Activated T-cell treated with anti-CD3 and anti-CD28 coated beads, Interleukin-2, amount 50 U/mL, for 4 hours (primary cell): ENCODE measurements around the gene C20orf141. TPM values are rescaled to one million over a fixed set of nuclear protein-coding genes. Genes with fewer than 3 reads are reported as not detected.
"Not testable (repeated sequence)": the region's sequence is repeated elsewhere in the genome, so short reads cannot be mapped to it uniquely, and the experiment has no call there.

Experiments used
- ATAC-seq, 2 donors: fragments of 200-7000 bp; cut with Tn5 transposase; one replicate each; pipeline ENCODE4 v1.10.0; 2021
- DNase-seq: peaks from one replicate; pipeline ENCODE4 v3.0.0-alpha.2; 2020
- H3K27me3 Mint-ChIP-seq: one replicate; pipeline ENCODE4 v1.8.0; 2021; ENCODE audit warnings: low read depth, mixed read lengths
- H3K36me3 Mint-ChIP-seq: one replicate; pipeline ENCODE4 v1.8.0; 2022; ENCODE audit warnings: mixed read lengths; ENCODE audit not compliant: insufficient read depth
- H3K4me1 Mint-ChIP-seq: one replicate; pipeline ENCODE4 v1.8.0; 2021; ENCODE audit warnings: low read depth, mixed read lengths
- H3K4me3 Mint-ChIP-seq: one replicate; pipeline ENCODE4 v1.8.0; 2021; ENCODE audit warnings: mild to moderate bottlenecking, moderate library complexity, mixed read lengths
- H3K9me3 Mint-ChIP-seq: one replicate; pipeline ENCODE4 v1.8.0; 2021; ENCODE audit warnings: mixed read lengths
- total RNA-seq, 3 donors: library from RNA; stranded (reverse); gene quantifications; one replicate each; pipeline ENCODE4 v1.2.1, GENCODE V29; 2021

The C20orf141 gene
- total RNA-seq, 3 donors from 2014 or later: not detected

DNA sequence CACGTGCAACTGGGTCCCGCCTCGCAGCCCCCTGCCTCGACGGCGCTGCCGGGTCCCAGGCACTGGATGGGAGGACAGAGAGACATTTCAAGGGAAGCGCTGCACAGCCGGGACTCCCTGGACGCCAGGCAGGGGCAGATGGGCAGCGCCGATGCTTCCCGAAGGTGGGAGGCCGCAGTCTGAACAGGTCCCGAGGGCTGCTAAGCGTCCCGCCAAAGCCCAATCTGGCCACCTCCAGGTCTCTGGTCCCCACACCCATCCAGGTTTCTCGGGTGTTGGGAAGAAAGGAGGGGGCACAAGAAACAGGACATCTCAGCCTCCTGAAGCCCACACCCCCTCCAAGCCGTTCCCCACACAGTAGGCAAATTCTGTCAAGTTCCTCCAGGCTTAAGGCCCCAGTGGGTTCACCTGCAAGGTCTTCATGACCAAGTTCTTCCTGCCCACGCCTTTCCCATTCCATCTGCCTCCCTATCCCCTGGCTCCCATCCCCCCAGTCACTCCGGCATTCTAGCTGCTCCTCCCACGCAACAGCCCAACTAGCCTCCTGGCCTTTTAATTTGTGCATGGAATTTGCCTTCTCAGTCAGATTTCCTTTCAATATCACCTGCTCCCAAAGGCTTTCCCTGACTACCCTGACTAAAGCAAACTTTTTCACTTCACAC lies 9.0 kb upstream of the C20orf141 start:
- no peaks in the 10 kb centered on the region for H3K9me3 Mint-ChIP-seq
- H3K36me3 Mint-ChIP-seq: no peaks in the 10 kb centered on the region
- no peak overlapping the region for H3K4me3 Mint-ChIP-seq
- no peak for ATAC-seq
- no peak for DNase-seq
- peaks cover 59% of the 10 kb centered on the region for H3K27me3 Mint-ChIP-seq
- H3K4me1 Mint-ChIP-seq: peaks cover 6% of the 10 kb centered on the region

DNA sequence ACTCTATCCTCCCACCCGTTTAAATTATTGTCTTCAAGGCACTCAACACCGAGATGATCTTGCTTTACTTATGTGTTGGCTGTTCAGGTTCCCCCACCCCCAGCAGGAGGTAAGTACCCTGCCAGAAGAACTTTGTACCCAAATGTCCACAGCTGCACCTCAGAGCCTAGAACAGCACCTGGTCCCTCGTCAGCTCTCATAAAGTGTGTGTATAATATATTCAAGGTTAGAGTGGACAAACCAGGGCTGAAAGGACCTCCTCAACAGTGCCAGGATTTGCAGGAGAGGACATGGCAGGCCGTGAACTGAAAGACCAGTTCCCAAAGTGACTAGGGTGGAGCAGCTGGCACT lies 8.5 kb upstream of the C20orf141 start:
- Mint-ChIP-seq H3K36me3 (no peaks in the 10 kb centered on the region), H3K4me3 (no peak overlapping the region), H3K9me3 (no peaks in the 10 kb centered on the region), H3K27me3 (peaks cover 59% of the 10 kb centered on the region), H3K4me1 (peaks cover 1% of the 10 kb centered on the region)
- ATAC-seq: no peak
- DNase-seq: no peak

DNA sequence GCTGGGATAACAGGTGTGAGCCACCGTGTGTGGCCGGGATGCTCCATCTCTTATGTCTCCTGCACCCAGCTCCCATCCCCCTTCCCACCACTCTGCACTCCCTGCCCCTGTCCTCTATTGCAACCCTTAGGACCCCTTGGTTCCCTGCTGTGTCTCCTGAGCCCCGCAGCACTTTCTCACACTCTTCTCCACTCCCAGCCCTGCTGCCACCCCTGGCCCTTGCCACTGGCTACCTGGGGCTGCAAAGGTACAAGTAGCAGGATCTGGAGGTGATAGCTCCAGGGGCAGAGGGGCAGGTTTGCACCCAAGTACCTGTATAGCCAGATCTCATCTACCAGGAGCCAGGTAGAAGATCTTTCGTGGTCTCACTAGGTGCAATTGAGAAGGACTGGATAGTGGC lies 7.8 kb upstream of the C20orf141 start:
- Mint-ChIP-seq H3K9me3 (peaks cover 3% of the 10 kb centered on the region), H3K4me3 (no peak overlapping the region), H3K4me1 (no peaks in the 10 kb centered on the region), H3K36me3 (no peaks in the 10 kb centered on the region), H3K27me3 (peaks cover 61% of the 10 kb centered on the region)
- DNase-seq: no peak
- no peak for ATAC-seq

DNA sequence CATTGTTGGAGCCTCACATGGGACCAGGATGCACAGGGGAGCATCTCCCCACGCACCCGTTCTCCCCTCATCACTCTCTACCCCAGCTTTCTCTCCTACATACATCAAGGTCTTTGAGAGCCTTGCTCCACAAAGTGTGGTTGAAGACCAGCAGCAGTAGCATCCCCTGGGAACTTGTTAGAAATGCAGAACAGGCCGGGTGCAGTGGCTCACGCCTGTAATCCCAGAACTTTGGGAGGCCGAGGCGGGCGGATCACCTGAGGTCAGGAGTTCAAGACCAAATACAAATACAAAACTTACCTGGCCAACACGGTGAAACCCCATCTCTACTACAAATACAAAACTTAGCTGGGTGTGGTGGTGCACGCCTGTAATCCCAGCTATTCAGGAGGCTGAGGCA lies 6.9 kb upstream of the C20orf141 start:
- not testable (repeated sequence) for H3K9me3 Mint-ChIP-seq, H3K4me3 Mint-ChIP-seq
- H3K27me3 Mint-ChIP-seq: peaks cover 61% of the 10 kb centered on the region

DNA sequence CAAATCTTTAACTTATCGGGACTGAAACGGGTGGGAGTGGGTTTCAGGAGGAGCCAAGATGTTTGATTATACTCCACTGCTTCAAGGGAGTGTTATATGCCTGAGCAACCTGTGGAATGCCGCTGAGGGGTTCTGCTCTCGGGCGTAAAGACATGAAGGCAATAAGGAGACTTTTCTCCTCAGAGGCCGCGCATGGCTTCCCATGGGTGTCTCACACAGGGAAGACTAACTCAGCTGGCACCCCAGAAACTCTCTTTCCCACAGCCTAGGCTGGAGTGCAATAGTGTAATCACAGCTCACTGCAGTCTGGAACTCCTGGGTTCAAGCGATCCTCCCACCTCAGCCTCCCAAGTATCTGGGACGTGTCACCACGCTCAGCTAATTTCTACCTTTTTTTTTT lies 5.1 kb upstream of the C20orf141 start:
- Mint-ChIP-seq H3K4me1 (no peaks in the 10 kb centered on the region), H3K4me3 (no peak overlapping the region), H3K9me3 (peaks cover 13% of the 10 kb centered on the region), H3K27me3 (peaks cover 57% of the 10 kb centered on the region), H3K36me3 (no peaks in the 10 kb centered on the region)
- DNase-seq: no peak
- no peak for ATAC-seq

More for the DNA sequence above, 6.9 kb upstream of the C20orf141 start:
- DNase-seq, ATAC-seq, H3K4me1 Mint-ChIP-seq, H3K36me3 Mint-ChIP-seq: not testable (repeated sequence)

DNA sequence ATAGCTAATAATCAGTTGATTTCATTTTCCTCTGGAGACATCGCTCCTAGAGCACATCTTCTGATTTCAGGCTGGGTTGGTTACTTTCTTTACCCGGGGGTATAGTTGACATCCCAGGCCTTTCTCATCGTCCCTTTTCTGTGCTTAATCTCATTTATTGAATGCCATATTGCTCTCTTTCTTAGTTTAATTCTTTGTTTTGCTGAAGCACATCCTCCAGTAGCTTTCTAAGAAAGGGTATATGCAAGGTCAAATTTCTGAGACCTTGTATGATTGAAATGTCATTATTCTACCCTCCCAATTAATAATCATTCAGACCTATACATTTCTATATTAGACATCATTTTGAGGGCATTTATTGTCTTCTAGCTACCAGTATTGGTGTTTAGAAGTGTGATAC lies 2.6 kb upstream of the C20orf141 start:
- Mint-ChIP-seq H3K9me3 (peaks cover 13% of the 10 kb centered on the region), H3K27me3 (peaks cover 45% of the 10 kb centered on the region), H3K4me1 (no peaks in the 10 kb centered on the region), H3K36me3 (no peaks in the 10 kb centered on the region), H3K4me3 (no peak overlapping the region)
- no peak for ATAC-seq
- no peak for DNase-seq

DNA sequence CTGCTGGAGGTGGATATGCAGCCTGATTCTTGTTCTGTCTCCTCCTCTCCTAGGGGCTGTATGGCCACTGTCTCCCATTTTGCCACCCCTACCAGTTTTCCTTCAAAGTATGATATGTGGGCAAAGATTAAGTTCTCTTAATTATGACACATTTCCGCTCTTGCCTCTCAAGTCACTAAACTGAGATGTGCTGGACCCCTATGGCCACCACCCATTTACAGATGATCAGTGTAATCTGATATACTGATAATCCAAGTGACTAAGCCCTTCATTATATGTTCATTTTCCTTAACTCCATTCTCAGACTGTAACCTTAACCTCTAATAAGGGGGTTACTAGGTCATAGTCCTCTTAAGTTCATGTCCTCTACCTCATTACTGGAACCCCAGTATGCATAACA lies 711 bp upstream of the C20orf141 start:
- no peaks in the 10 kb centered on the region for H3K4me1 Mint-ChIP-seq
- peaks cover 13% of the 10 kb centered on the region for H3K9me3 Mint-ChIP-seq
- ATAC-seq (no peak), DNase-seq (no peak)
- peaks cover 35% of the 10 kb centered on the region for H3K27me3 Mint-ChIP-seq
- H3K4me3 Mint-ChIP-seq: no peak overlapping the region
- H3K36me3 Mint-ChIP-seq: no peaks in the 10 kb centered on the region

DNA sequence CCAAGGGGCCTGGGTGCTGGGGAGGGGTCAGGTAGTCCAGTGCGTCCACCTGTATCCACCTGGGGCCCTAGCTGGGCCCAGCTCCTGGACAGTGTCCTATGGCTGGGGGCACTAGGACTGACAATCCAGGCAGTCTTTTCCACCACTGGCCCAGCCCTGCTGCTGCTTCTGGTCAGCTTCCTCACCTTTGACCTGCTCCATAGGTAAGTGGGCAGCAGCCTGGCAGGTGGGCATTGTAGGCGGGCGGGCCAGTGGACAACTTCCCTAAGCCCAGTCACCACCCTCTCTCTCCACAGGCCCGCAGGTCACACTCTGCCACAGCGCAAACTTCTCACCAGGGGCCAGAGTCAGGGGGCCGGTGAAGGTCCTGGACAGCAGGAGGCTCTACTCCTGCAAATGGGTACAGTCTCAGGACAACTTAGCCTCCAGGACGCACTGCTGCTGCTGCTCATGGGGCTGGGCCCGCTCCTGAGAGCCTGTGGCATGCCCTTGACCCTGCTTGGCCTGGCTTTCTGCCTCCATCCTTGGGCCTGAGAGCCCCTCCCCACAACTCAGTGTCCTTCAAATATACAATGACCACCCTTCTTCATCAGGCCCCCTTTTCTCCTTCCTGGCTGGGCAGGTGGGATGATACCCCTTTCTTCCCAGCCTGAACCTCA lies 584 bp downstream of the C20orf141 start:
- H3K4me1 Mint-ChIP-seq: peaks cover 5% of the 10 kb centered on the region
- no peak overlapping the region for H3K4me3 Mint-ChIP-seq
- H3K36me3 Mint-ChIP-seq: no peaks in the 10 kb centered on the region
- ATAC-seq (no peak), DNase-seq (no peak)
- peaks cover 40% of the 10 kb centered on the region for H3K27me3 Mint-ChIP-seq
- H3K9me3 Mint-ChIP-seq: peaks cover 13% of the 10 kb centered on the region

DNA sequence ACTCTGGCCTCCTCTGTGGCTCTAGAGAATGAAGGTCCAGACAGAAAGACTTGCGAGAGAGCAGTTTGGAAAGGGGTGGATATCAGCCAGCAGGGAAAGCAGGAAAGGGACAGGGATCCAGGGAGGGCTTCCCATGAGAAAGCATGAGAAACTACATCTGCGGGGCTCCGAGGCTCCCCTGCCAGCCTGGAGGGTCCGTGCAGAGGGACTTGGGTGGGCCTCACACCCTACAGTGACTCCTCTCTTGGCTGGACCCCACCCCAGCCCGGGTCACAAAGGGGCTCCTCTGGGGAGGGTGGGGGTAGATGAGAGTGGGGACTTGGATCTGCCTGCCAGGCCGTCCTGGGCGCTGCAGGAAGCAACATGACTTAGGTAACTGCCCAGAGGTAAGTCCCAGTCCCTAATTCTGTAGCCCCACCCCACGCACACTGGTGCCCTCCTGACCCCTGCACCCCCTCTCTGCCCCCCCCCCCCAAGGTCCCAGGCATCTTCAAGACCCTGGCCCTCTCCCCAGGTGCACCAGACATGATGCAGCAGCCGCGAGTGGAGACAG lies 1.3 kb downstream of the C20orf141 start, which contains the start of gene TMEM239:
Gene TMEM239, plus strand, starts transcription at position 335 of the 553 bp plus-strand sequence. Its CDS starts 191 bp downstream, at position 526.
- H3K27me3 Mint-ChIP-seq: peaks cover 42% of the 10 kb centered on the region
- H3K36me3 Mint-ChIP-seq: no peaks in the 10 kb centered on the region
- no peak for DNase-seq
- ATAC-seq: no peak
- H3K9me3 Mint-ChIP-seq: peaks cover 13% of the 10 kb centered on the region
- no peak within 1 kb of the TSS for H3K4me3 Mint-ChIP-seq
- H3K4me1 Mint-ChIP-seq: peaks cover 5% of the 10 kb centered on the region

DNA sequence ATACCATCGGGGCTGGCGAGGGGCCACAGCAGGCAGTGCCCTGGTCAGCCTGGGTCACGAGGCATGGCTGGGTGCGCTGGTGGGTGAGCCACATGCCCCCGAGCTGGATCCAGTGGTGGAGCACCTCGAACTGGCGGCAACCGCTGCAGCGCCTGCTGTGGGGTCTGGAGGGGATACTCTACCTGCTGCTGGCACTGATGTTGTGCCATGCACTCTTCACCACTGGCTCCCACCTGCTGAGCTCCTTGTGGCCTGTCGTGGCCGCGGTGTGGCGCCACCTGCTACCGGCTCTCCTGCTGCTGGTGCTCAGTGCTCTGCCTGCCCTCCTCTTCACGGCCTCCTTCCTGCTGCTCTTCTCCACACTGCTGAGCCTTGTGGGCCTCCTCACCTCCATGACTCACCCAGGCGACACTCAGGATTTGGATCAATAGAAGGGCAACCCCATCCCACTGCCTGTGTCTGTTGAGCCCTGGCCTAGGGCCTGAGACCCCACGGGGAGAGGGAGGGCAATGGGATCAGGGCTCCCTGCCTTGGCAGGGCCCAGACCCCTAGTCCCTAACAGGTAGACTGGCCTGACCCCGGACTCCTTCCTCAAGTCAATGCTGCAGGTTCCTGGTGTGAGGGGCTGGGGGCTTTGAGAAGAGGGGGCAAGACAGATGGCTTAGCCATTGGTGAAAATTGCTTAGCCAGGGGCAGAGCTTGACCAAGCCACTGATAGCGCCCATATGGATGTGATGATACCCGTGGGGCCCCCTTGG lies 2.0 kb downstream of the C20orf141 start:
- no peak overlapping the region for H3K4me3 Mint-ChIP-seq
- H3K4me1 Mint-ChIP-seq: peaks cover 9% of the 10 kb centered on the region
- peaks cover 12% of the 10 kb centered on the region for H3K9me3 Mint-ChIP-seq

DNA sequence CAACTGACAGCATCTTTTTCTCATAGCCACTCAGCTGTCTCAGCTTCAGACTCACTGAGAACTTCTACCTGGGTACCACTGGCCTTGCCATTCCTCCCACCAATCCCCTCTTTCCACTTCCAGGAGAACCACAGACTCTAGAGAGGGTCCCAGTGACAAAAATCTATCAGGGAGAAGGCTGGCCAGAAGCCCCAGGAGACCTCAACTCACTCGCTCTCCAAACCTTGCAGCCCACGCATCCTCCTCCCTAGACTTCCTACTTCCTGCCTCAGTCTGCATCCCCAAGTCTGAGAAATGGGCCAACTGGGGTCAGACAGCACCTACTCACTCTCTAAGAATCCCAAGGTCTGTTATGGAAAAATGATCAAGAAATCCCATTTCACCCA lies 2.5 kb downstream of the C20orf141 start:
- H3K4me3 Mint-ChIP-seq: no peak overlapping the region

More for the DNA sequence above, 2.0 kb downstream of the C20orf141 start:
- Mint-ChIP-seq H3K27me3 (peaks cover 39% of the 10 kb centered on the region), H3K36me3 (no peaks in the 10 kb centered on the region)
- DNase-seq (no peak), ATAC-seq (peak in 1 of 2 donors; percentile 33)

DNA sequence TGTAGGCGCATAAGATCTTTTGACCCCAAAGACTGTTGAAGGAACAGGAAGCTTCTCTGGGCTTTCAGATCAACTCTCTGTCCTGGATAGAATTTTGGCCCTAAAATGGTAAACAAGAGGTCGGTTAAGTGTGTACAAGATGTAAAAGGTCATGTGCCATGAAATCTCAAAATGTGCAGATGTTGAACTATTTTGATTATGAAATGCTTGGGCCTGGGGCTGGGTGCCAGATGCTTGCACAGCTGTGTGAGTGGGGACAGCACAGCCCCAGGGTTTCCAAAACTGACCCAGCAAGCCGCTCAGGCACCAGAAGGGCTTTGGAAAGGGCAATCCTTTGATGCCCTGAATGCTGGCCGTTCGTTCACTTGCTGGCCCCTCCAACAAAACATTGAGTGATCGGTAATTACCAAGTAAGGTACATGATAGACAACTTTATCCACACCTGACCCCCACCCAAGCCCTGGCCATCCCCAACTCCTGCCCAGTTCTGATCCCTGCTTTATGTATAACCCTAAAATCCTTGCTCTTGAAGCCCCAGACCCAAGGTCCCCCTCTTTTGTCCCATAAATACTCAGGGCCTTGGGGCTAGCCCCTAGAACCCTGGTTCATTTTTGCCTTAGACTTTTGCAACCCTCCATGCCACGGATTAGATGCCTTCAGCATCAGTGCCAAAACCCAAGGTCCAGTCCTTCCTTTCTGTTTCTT lies 3.3 kb downstream of the C20orf141 start:
- ATAC-seq: no peak
- no peaks in the 10 kb centered on the region for H3K36me3 Mint-ChIP-seq
- no peak for DNase-seq
- no peak overlapping the region for H3K4me3 Mint-ChIP-seq
- H3K27me3 Mint-ChIP-seq: peaks cover 30% of the 10 kb centered on the region
- peaks cover 13% of the 10 kb centered on the region for H3K4me1 Mint-ChIP-seq
- H3K9me3 Mint-ChIP-seq: peaks cover 3% of the 10 kb centered on the region

More for the DNA sequence above, 2.5 kb downstream of the C20orf141 start:
- DNase-seq (no peak), ATAC-seq (no peak)
- Mint-ChIP-seq H3K27me3 (peaks cover 34% of the 10 kb centered on the region), H3K4me1 (peaks cover 13% of the 10 kb centered on the region), H3K36me3 (no peaks in the 10 kb centered on the region), H3K9me3 (peaks cover 6% of the 10 kb centered on the region)

DNA sequence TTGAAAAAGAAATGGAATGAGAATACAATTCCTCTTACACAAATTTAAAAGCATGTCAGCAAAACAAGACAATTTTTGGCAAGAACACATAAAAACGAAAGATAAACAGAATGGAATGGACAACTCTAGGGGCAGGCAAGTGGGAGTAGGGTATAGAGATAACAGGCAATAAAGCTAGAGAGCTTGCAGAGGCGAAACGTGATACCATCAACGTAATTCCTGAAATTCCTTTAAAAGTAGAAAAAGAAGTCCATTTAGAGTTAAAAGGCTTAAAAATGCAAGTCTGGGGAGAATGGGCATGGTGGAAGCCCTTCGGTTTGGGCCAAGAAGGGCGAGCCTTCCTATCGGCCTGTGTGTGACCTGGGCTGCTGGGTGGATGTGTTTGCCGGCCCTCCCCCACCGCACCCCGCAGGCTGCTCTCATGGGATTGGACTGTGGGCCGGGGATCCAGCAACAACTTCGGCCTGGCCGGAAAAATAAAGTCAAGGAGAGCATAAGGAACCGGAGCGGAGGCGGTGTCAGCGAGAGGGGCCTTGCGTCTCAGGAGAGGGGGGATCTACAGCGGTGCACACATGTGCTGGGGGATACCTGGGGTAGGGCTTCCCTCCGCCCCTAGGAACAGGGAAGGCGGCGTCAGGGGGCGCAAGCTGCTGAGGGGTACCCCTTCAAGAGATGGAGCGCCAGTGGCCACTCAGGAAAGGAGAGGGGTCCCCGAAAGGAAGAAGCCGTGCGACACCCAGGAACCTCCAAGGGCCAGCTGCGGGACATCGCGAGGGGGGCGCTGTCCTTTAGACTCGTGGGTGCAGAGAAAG lies 5.5 kb downstream of the C20orf141 start:
- H3K4me3 Mint-ChIP-seq: no peak overlapping the region
- H3K36me3 Mint-ChIP-seq: no peaks in the 10 kb centered on the region
- ATAC-seq (no peak), DNase-seq (no peak)
- H3K27me3 Mint-ChIP-seq: peaks cover 24% of the 10 kb centered on the region
- no peaks in the 10 kb centered on the region for H3K9me3 Mint-ChIP-seq
- H3K4me1 Mint-ChIP-seq: peaks cover 13% of the 10 kb centered on the region
